Neural progenitor cell (in vitro differentiated cells): ENCODE measurements around the gene ARHGAP26.

ENCODE experiments used
- CTCF ChIP-seq: fragments of 200-600 bp; sonication (generic); IDR thresholded peaks from 2 replicates; pipeline ENCODE4 v1.5.1; 2017; ENCODE audit warnings: antibody characterized with exemption, mild to moderate bottlenecking
- EZH2 ChIP-seq: fragments of 200-600 bp; sonication (generic); IDR thresholded peaks from 2 replicates; pipeline ENCODE4 v1.6.1; 2017; ENCODE audit warnings: antibody characterized with exemption, mild to moderate bottlenecking, moderate library complexity
- EZH2phosphoT487 ChIP-seq: fragments of 200-600 bp; sonication (generic); IDR thresholded peaks from 2 replicates; pipeline ENCODE4 v1.6.1; 2017; ENCODE audit warnings: antibody characterized with exemption

GRCh38 chr5:143124593-143124992 lies 354.4 kb downstream of the ARHGAP26 start:
- TF ChIP-seq CTCF (no peak), EZH2phosphoT487 (no peak), EZH2 (no peak)
